ENCODE results near the gene ABCA3. TPM values are rescaled to one million over a fixed set of nuclear protein-coding genes. Genes with fewer than 3 reads are reported as not detected.

The ABCA3 gene
- total RNA-seq, 4 donors from 2014 or later, result 7.5 to 27.5 (median 12.3) TPM

- no peaks in the 10 kb centered on the region for H3K4me1 ChIP-seq
- H3K27me3 ChIP-seq, result peaks cover 14% of the 10 kb centered on the region
- no peak overlapping the region for H3K4me3 ChIP-seq
- no peaks in the 10 kb centered on the region for H3K36me3 ChIP-seq
- WGBS, 2 donors (ENCODE audit: low coverage in 1 of 2), result 42 to 51% methylated on average over 2 to 3 of the region's 3 CpGs
- H3K27ac ChIP-seq, result no peak overlapping the region
- peaks cover 0 to 11% (median 0%) of the 10 kb centered on the region in 3 donors for H3K9me3 ChIP-seq
- TF ChIP-seq POLR2AphosphoS5 (IDR thresholded peaks at IDR 0.05), result no peak
- TF ChIP-seq CTCF (IDR thresholded peaks at IDR 0.05), result no peak
- TF ChIP-seq POLR2A (IDR thresholded peaks at IDR 0.05), result no peak
- TF ChIP-seq EP300 (IDR thresholded peaks at IDR 0.05), result no peak
- no peak for ATAC-seq
Observed at GRCh38 chr16:2385190-2385836, 44.8 kb upstream of the ABCA3 start.

GRCh38 chr16:2384426-2384825 lies 43.9 kb upstream of the ABCA3 start:
- Histone ChIP-seq H3K4me3 (no peak overlapping the region), H3K9me3 (peaks cover 0 to 10% (median 0%) of the 10 kb centered on the region in 3 donors), H3K27me3 (peaks cover 14% of the 10 kb centered on the region), H3K27ac (no peak overlapping the region), H3K4me1 (no peaks in the 10 kb centered on the region), H3K36me3 (no peaks in the 10 kb centered on the region)
- WGBS, 2 donors (ENCODE audit: low coverage in 1 of 2), result 10 to 19% methylated on average over 2 of the region's 2 CpGs
- ATAC-seq, result no peak
- TF ChIP-seq EP300 (IDR thresholded peaks at IDR 0.05), result no peak
- TF ChIP-seq POLR2AphosphoS5 (IDR thresholded peaks at IDR 0.05), result no peak
- no peak for TF ChIP-seq POLR2A (IDR thresholded peaks at IDR 0.05)
- no peak for TF ChIP-seq CTCF (IDR thresholded peaks at IDR 0.05)

- Histone ChIP-seq H3K4me3 (no peak overlapping the region), H3K27ac (no peak overlapping the region), H3K27me3 (peaks cover 14% of the 10 kb centered on the region), H3K36me3 (no peaks in the 10 kb centered on the region), H3K4me1 (no peaks in the 10 kb centered on the region), H3K9me3 (peaks cover 0 to under 1% (median 0%) of the 10 kb centered on the region in 3 donors)
- 89 to 100% methylated on average over 1 of the region's 1 CpG for WGBS, 2 donors (ENCODE audit: low coverage in 1 of 2)
- no peak for ATAC-seq
- TF ChIP-seq POLR2A (IDR thresholded peaks at IDR 0.05), result no peak
- no peak for TF ChIP-seq EP300 (IDR thresholded peaks at IDR 0.05)
- TF ChIP-seq CTCF (IDR thresholded peaks at IDR 0.05), result no peak
- TF ChIP-seq POLR2AphosphoS5 (IDR thresholded peaks at IDR 0.05), result no peak
Observed at GRCh38 chr16:2383501-2383900, 43.0 kb upstream of the ABCA3 start.

GRCh38 chr16:2374644-2375043 lies 34.1 kb upstream of the ABCA3 start:
- H3K27me3 ChIP-seq, result no peaks in the 10 kb centered on the region
- TF ChIP-seq CTCF (IDR thresholded peaks at IDR 0.05) (no peak), EP300 (IDR thresholded peaks at IDR 0.05) (no peak), POLR2AphosphoS5 (IDR thresholded peaks at IDR 0.05) (no peak), POLR2A (IDR thresholded peaks at IDR 0.05) (no peak)
- no peak overlapping the region for H3K27ac ChIP-seq
- H3K9me3 ChIP-seq, result no peaks in the 10 kb centered on the region
- no peak for ATAC-seq
- 46 to 55% methylated on average over 3 of the region's 3 CpGs for WGBS, 2 donors (ENCODE audit: low coverage in 1 of 2)
- no peaks in the 10 kb centered on the region for H3K4me1 ChIP-seq
- no peak overlapping the region for H3K4me3 ChIP-seq
- H3K36me3 ChIP-seq, result no peaks in the 10 kb centered on the region

GRCh38 chr16:2373176-2373575 lies 32.6 kb upstream of the ABCA3 start:
- WGBS, 2 donors (ENCODE audit: low coverage in 1 of 2), result 84 to 91% methylated on average over 4 of the region's 4 CpGs
- Histone ChIP-seq H3K4me3 (no peak overlapping the region), H3K27ac (no peak overlapping the region), H3K4me1 (no peaks in the 10 kb centered on the region), H3K27me3 (no peaks in the 10 kb centered on the region), H3K9me3 (no peaks in the 10 kb centered on the region), H3K36me3 (no peaks in the 10 kb centered on the region)
- no peak for TF ChIP-seq EP300 (IDR thresholded peaks at IDR 0.05)
- no peak for TF ChIP-seq POLR2A (IDR thresholded peaks at IDR 0.05)
- no peak for TF ChIP-seq POLR2AphosphoS5 (IDR thresholded peaks at IDR 0.05)
- no peak for TF ChIP-seq CTCF (IDR thresholded peaks at IDR 0.05)
- no peak for ATAC-seq

All from gastroesophageal sphincter (tissue), 4 donors.